Measurements from ENCODE around the gene ANKRD35. TPM values are rescaled to one million over a fixed set of nuclear protein-coding genes. Genes with fewer than 3 reads are reported as not detected.
"Not testable (repeated sequence)": the region's sequence is repeated elsewhere in the genome, so short reads cannot be mapped to it uniquely, and the experiment has no call there.

The ANKRD35 gene
- total RNA-seq, 2 experiments from 2014 or later = 0.19 to 0.20 TPM

GRCh38 chr1:145846201-145846612 is 39.5 kb downstream of the ANKRD35 start:
- Mint-ChIP-seq H3K27ac (peak overlapping the region; percentile 46), H3K27me3 (ENCODE audit: low read depth) (no peaks in the 10 kb centered on the region), H3K4me1 (ENCODE audit: low read depth) (peaks cover 17% of the 10 kb centered on the region), H3K9me3 (no peaks in the 10 kb centered on the region), H3K4me3 (no peak overlapping the region), H3K36me3 (ENCODE audit: low read depth) (peaks cover 5% of the 10 kb centered on the region)
- DNase-seq = peak; percentile 51
- intact Hi-C loops (cut with micrococcal nuclease) = no loop called here
- CTCF ChIA-PET = interaction anchor here (0.7 to 8.7 kb wide), 29 partner anchors 8 to 190 kb away, joined by 3 to 141 read pairs (median 6); partner anchors contain the start of genes ANKRD34A, ANKRD35, ITGA10 and PIAS3

DNA sequence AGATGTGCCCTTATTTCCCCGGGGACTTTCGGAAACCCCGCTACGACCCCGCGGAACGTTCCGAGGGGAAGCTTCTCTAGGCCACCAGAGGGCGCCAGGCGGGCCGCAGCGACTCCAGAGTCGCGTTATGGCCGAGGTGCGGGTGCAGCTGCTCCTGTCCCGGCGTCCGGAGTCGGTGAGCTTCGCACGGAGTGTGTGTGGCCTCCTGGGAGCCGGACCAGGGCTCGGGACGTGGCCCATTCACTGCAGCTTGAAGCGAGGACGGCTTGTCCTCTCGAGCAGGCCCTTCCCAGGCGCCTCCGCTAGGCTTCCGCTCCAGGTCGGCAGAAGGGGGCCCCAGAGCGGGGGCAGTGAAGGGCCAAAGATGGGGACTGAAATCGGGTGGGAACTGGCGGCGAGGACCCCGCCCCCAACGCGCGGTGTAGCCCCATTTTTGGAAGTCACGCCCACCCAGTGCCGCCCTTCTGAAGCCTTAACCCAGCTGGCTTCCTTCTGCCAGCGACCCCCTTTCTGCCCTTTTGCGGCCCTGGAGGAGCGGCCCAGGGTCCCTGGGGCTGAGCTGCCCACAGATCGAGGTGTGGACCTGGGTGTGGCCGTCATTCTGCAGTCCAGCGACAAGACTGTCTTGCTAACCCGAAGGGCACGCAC is 40.0 kb downstream of the ANKRD35 start, which contains the start of gene NUDT17:
Gene NUDT17, plus strand, starts transcription at position 117 of the 648 bp plus-strand sequence. Its CDS starts 11 bp downstream, at position 128.
- peak; percentile 80 for DNase-seq
- Mint-ChIP-seq H3K4me3 (no peak within 1 kb of the TSS), H3K27me3 (ENCODE audit: low read depth) (no peaks in the 10 kb centered on the region), H3K4me1 (ENCODE audit: low read depth) (peaks cover 15% of the 10 kb centered on the region), H3K9me3 (no peaks in the 10 kb centered on the region), H3K27ac (peak within 1 kb of the TSS; percentile 46), H3K36me3 (ENCODE audit: low read depth) (no peaks in the 10 kb centered on the region)
- intact Hi-C loops (cut with micrococcal nuclease) = loop anchor here (1.0 to 2.0 kb wide), 5 partner anchors 41 to 168 kb away; partner anchors contain the start of genes ITGA10 and PEX11B
- CTCF ChIA-PET = interaction anchor here (0.7 to 8.7 kb wide), 41 partner anchors 9 to 193 kb away, joined by 3 to 141 read pairs (median 5); partner anchors contain the start of genes ANKRD34A, ANKRD35, CD160 and HJV

- peaks cover 12% of the 10 kb centered on the region for H3K4me1 Mint-ChIP-seq (ENCODE audit: low read depth)
- H3K27me3 Mint-ChIP-seq (ENCODE audit: low read depth) = no peaks in the 10 kb centered on the region
- no peak overlapping the region for H3K27ac Mint-ChIP-seq
- no peaks in the 10 kb centered on the region for H3K9me3 Mint-ChIP-seq
- H3K36me3 Mint-ChIP-seq (ENCODE audit: low read depth) = no peaks in the 10 kb centered on the region
- DNase-seq = no peak
- intact Hi-C loops (cut with micrococcal nuclease) = loop anchor here (1.0 to 2.0 kb wide), 5 partner anchors 41 to 168 kb away; partner anchors contain the start of genes ITGA10 and PEX11B
- CTCF ChIA-PET = interaction anchor here (0.8 to 8.7 kb wide), 36 partner anchors 8 to 194 kb away, joined by 3 to 141 read pairs (median 6); partner anchors contain the start of genes ANKRD34A, ANKRD35, CD160 and HJV
- H3K4me3 Mint-ChIP-seq = no peak overlapping the region
These were observed 40.5 kb downstream of the ANKRD35 start for GRCh38 chr1:145845144-145845513.

DNA sequence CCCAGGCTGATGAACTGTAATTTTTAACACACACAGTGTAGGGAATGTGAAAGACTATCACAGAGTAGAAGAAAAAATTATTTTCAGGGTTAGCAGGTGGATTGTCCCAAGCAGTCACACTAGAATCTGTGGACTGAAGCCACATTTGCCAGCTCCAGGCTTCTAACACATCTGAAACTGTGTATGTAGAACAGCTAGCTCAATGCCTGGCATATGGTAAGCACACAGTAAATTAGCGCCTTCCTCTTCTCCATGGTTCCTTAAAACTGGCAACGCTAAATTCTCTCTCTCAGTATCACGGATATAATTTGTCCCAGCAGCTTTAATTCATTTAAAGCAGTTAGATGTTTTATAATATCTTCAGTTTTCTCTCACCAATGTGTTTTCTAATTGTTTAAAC is 42.6 kb downstream of the ANKRD35 start:
- intact Hi-C loops (cut with micrococcal nuclease) = no loop called here
- CTCF ChIA-PET = interaction anchor here (1.7 to 8.7 kb wide), 3 partner anchors 13 to 170 kb away, joined by 4 to 141 read pairs (median 23); partner anchors contain the start of gene ITGA10
- DNase-seq = no peak
- H3K27ac Mint-ChIP-seq = no peak overlapping the region
- no peaks in the 10 kb centered on the region for H3K9me3 Mint-ChIP-seq
- H3K4me3 Mint-ChIP-seq = no peak overlapping the region
- H3K36me3 Mint-ChIP-seq (ENCODE audit: low read depth) = peaks cover 8% of the 10 kb centered on the region
- no peaks in the 10 kb centered on the region for H3K27me3 Mint-ChIP-seq (ENCODE audit: low read depth)
- H3K4me1 Mint-ChIP-seq (ENCODE audit: low read depth) = peaks cover 8% of the 10 kb centered on the region

DNA sequence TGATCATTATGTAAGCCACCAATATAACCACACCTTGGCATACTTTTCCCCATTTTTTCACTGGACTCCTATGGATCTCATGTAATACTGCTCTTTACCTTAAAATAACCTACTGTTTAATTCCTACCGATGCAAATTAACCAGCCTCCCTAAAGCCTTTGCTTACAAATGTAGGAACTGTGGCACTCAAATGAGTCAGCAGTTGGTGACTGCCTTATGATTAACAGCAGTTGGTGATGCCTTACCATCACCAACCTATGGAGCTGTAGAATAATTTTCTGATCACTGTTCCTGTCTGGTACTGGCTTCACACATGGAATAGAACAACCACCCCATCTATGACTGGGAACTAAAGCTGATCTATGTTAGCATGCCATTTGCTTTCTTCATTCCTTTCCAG is 48.0 kb downstream of the ANKRD35 start:
- H3K4me1 Mint-ChIP-seq (ENCODE audit: low read depth) = no peaks in the 10 kb centered on the region
- intact Hi-C loops (cut with micrococcal nuclease) = no loop called here
- DNase-seq = no peak
- H3K36me3 Mint-ChIP-seq (ENCODE audit: low read depth) = peaks cover 21% of the 10 kb centered on the region
- H3K9me3 Mint-ChIP-seq = no peaks in the 10 kb centered on the region
- no peak overlapping the region for H3K4me3 Mint-ChIP-seq
- peak overlapping the region; percentile 30 for H3K27ac Mint-ChIP-seq
- CTCF ChIA-PET = interaction anchor here (1.1 to 1.3 kb wide), 2 partner anchors 9 to 13 kb away, joined by 3 to 6 read pairs; no protein-coding TSS in a partner anchor
- H3K27me3 Mint-ChIP-seq (ENCODE audit: low read depth) = no peaks in the 10 kb centered on the region

GRCh38 chr1:145830810-145831209 is 54.9 kb downstream of the ANKRD35 start:
- H3K27me3 Mint-ChIP-seq (ENCODE audit: low read depth); intact Hi-C loops (cut with micrococcal nuclease); H3K27ac Mint-ChIP-seq; H3K9me3 Mint-ChIP-seq; DNase-seq; H3K4me3 Mint-ChIP-seq: not testable (repeated sequence)
- Mint-ChIP-seq H3K36me3 (ENCODE audit: low read depth) (peaks cover 53% of the 10 kb centered on the region), H3K4me1 (ENCODE audit: low read depth) (peaks cover 35% of the 10 kb centered on the region)
- CTCF ChIA-PET = interaction anchor here (11.1 kb wide), 1 partner anchor 16 kb away, joined by 141 read pairs; the partner anchor contains the start of gene NUDT17

- peak; percentile 56 for DNase-seq
- intact Hi-C loops (cut with micrococcal nuclease) = loop anchor here (1.0 to 2.0 kb wide), 2 partner anchors 31 to 42 kb away; partner anchors contain the start of gene PIAS3
- Mint-ChIP-seq H3K4me1 (ENCODE audit: low read depth) (peaks cover 44% of the 10 kb centered on the region), H3K4me3 (peak overlapping the region; percentile 7), H3K36me3 (ENCODE audit: low read depth) (peaks cover 55% of the 10 kb centered on the region), H3K9me3 (no peaks in the 10 kb centered on the region), H3K27ac (peak overlapping the region; percentile 95), H3K27me3 (ENCODE audit: low read depth) (no peaks in the 10 kb centered on the region)
- CTCF ChIA-PET = interaction anchor here (0.6 to 11.1 kb wide), 6 partner anchors 18 to 188 kb away, joined by 3 to 141 read pairs (median 4); partner anchors contain the start of genes NUDT17 and PIAS3
These were observed 57.2 kb downstream of the ANKRD35 start for GRCh38 chr1:145828367-145829026.

DNA sequence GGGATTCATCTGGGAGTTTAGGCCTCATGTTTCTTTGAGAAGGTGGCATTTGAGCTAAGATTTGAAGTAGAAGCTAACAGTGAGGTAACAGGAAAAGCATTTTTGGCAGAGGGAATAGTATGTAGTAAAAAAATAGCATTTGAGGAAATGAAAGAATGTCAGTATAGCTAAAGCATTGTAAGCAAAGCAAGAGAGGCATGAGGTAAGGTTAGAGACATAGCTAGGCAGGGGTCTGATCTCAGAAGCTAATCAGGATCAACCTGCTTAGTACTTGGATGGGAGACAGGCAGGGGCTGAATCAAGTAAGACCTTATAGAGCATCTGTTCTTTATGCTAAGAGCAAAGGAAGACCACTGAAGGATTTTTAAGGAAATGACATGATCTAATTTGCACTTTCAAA is 57.7 kb downstream of the ANKRD35 start:
- H3K36me3 Mint-ChIP-seq (ENCODE audit: low read depth) = peaks cover 50% of the 10 kb centered on the region
- H3K9me3 Mint-ChIP-seq = no peaks in the 10 kb centered on the region
- intact Hi-C loops (cut with micrococcal nuclease) = loop anchor here (1.0 to 2.0 kb wide), 2 partner anchors 31 to 41 kb away; partner anchors contain the start of gene PIAS3
- no peaks in the 10 kb centered on the region for H3K27me3 Mint-ChIP-seq (ENCODE audit: low read depth)
- H3K27ac Mint-ChIP-seq = peak overlapping the region; percentile 95
- H3K4me3 Mint-ChIP-seq = peak overlapping the region; percentile 7
- CTCF ChIA-PET = interaction anchor here (0.5 to 11.1 kb wide), 6 partner anchors 19 to 189 kb away, joined by 3 to 141 read pairs (median 4); partner anchors contain the start of gene NUDT17
- peaks cover 44% of the 10 kb centered on the region for H3K4me1 Mint-ChIP-seq (ENCODE audit: low read depth)
- DNase-seq = no peak

GRCh38 chr1:145826030-145826429 is 59.6 kb downstream of the ANKRD35 start:
- no peak for DNase-seq
- H3K4me1 Mint-ChIP-seq (ENCODE audit: low read depth) = peaks cover 51% of the 10 kb centered on the region
- intact Hi-C loops (cut with micrococcal nuclease) = no loop called here
- H3K4me3 Mint-ChIP-seq = peak overlapping the region; percentile 53
- no peaks in the 10 kb centered on the region for H3K9me3 Mint-ChIP-seq
- no peak overlapping the region for H3K27ac Mint-ChIP-seq
- H3K27me3 Mint-ChIP-seq (ENCODE audit: low read depth) = no peaks in the 10 kb centered on the region
- CTCF ChIA-PET = interaction anchor here (0.8 to 11.1 kb wide), 6 partner anchors 15 to 85 kb away, joined by 3 to 141 read pairs (median 4); partner anchors contain the start of genes NUDT17 and PIAS3
- H3K36me3 Mint-ChIP-seq (ENCODE audit: low read depth) = peaks cover 37% of the 10 kb centered on the region

DNA sequence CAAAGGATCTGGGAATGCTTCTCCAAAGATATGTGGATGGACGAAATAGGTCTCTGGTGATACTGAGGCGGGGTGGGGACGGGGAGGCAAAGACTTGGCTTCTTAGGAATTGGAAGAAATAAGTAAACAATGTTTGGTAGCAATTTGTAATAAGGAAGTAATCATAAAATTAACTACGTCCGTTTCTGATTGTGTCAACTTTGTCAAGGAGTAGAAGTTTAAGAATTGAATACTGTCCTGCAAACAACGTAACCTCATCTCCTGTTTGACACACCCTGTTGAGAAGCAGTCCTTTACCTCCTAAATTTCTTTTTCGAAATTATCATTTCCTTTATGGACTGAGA is 61.2 kb downstream of the ANKRD35 start:
- CTCF ChIA-PET = interaction anchor here (1.1 to 1.2 kb wide), 2 partner anchors 21 to 140 kb away, joined by 4 to 6 read pairs; partner anchors contain the start of genes ANKRD34A, NUDT17 and POLR3GL
- Mint-ChIP-seq H3K27ac (peak overlapping the region; percentile 95), H3K4me1 (ENCODE audit: low read depth) (peaks cover 49% of the 10 kb centered on the region), H3K36me3 (ENCODE audit: low read depth) (peaks cover 28% of the 10 kb centered on the region), H3K4me3 (peak overlapping the region; percentile 95), H3K27me3 (ENCODE audit: low read depth) (no peaks in the 10 kb centered on the region), H3K9me3 (peaks cover under 1% of the 10 kb centered on the region)
- intact Hi-C loops (cut with micrococcal nuclease) = no loop called here
- DNase-seq = no peak

GRCh38 chr1:145823565-145824498 is 61.8 kb downstream of the ANKRD35 start, which contains the start of the genes POLR3C and RNF115:
POLR3C (plus strand) TSS chr1:145824200; CDS start chr1:145825777, 1,577 bp downstream.
RNF115 (minus strand) TSS chr1:145824095; CDS start chr1:145823873, 222 bp downstream.
- Mint-ChIP-seq H3K9me3 (peaks cover 2% of the 10 kb centered on the region), H3K27me3 (ENCODE audit: low read depth) (no peaks in the 10 kb centered on the region), H3K27ac (peak within 1 kb of the TSS; percentile 95), H3K36me3 (ENCODE audit: low read depth) (peaks cover 26% of the 10 kb centered on the region), H3K4me3 (peak within 1 kb of the TSS; percentile 95), H3K4me1 (ENCODE audit: low read depth) (peaks cover 45% of the 10 kb centered on the region)
- intact Hi-C loops (cut with micrococcal nuclease) = no loop called here
- CTCF ChIA-PET = interaction anchor here (1.1 to 1.2 kb wide), 2 partner anchors 22 to 140 kb away, joined by 4 to 6 read pairs; partner anchors contain the start of genes ANKRD34A, NUDT17 and POLR3GL
- peak; percentile 82 for DNase-seq

Data from activated naive CD4-positive, alpha-beta T cell treated with anti-CD3 and anti-CD28 coated beads for 36 hours (primary cell).